NCI-H1436 (cell line): ENCODE data around the gene SPINK2.

Experiments
- DNase-seq: peaks from one replicate; lab custom pipeline; 2025; lab: John Stamatoyannopoulos, UW

SPINK2 gene

GRCh38 chr4:56821381-56822243 is at the start of gene SPINK2:
Gene SPINK2 (minus strand): TSS chr4:56821701. CDS start chr4:56821662, 39 bp downstream.
- peak; percentile 9 for DNase-seq

- no peak for DNase-seq
These were observed 49.4 kb upstream of the SPINK2 start for GRCh38 chr4:56870946-56871345.

- DNase-seq: no peak
These were observed 42.1 kb upstream of the SPINK2 start for GRCh38 chr4:56863441-56864139.

- no peak for DNase-seq
These were observed 39.9 kb upstream of the SPINK2 start for GRCh38 chr4:56861360-56861759.

- no peak for DNase-seq
These were observed 39.3 kb upstream of the SPINK2 start for GRCh38 chr4:56860781-56861180.

- DNase-seq: no peak
These were observed 38.3 kb upstream of the SPINK2 start for GRCh38 chr4:56859841-56860240.

- no peak for DNase-seq
These were observed 36.3 kb upstream of the SPINK2 start for GRCh38 chr4:56857601-56858309.

GRCh38 chr4:56856656-56857055 is 35.2 kb upstream of the SPINK2 start:
- no peak for DNase-seq

GRCh38 chr4:56850910-56851309 is 29.4 kb upstream of the SPINK2 start:
- no peak for DNase-seq

GRCh38 chr4:56844802-56845580 is 23.5 kb upstream of the SPINK2 start:
- DNase-seq: no peak

GRCh38 chr4:56843421-56843899 is 22.0 kb upstream of the SPINK2 start:
- DNase-seq: no peak

GRCh38 chr4:56840559-56840958 is 19.1 kb upstream of the SPINK2 start:
- no peak for DNase-seq

- no peak for DNase-seq
These were observed 7.5 kb upstream of the SPINK2 start for GRCh38 chr4:56828784-56829535.

- DNase-seq: no peak
These were observed 2.6 kb upstream of the SPINK2 start for GRCh38 chr4:56823933-56824600.

- no peak for DNase-seq
These were observed 2.7 kb downstream of the SPINK2 start for GRCh38 chr4:56818797-56819196.

GRCh38 chr4:56817840-56818491 is 3.5 kb downstream of the SPINK2 start:
- no peak for DNase-seq

- no peak for DNase-seq
These were observed 14.8 kb downstream of the SPINK2 start for GRCh38 chr4:56806666-56807065.

- no peak for DNase-seq
These were observed 16.9 kb downstream of the SPINK2 start for GRCh38 chr4:56804551-56804950.

- DNase-seq: no peak
These were observed 18.0 kb downstream of the SPINK2 start for GRCh38 chr4:56803471-56803870.
